H9 (cell line): ENCODE results near the gene KRTAP5-11. TPM values are rescaled to one million over a fixed set of nuclear protein-coding genes. Genes with fewer than 3 reads are reported as not detected.
"Not testable (repeated sequence)": the region's sequence is repeated elsewhere in the genome, so short reads cannot be mapped to it uniquely, and the experiment has no call there.

Source experiments
- DNase-seq: peaks from one replicate; pipeline ENCODE4 v3.0.0-alpha.2; 2017
- H2AFZ ChIP-seq: one replicate; pipeline ENCODE4 v1.6.1; 2013; ENCODE audit warnings: mild to moderate bottlenecking, low read length, control low read depth, moderate library complexity
- H2AK5ac ChIP-seq: 2 replicates; pipeline ENCODE4 v1.6.1; 2013; ENCODE audit warnings: low read length, control low read depth, mixed read lengths; ENCODE audit not compliant: insufficient read length
- H2BK120ac ChIP-seq: one replicate; pipeline ENCODE4 v1.6.1; 2013; ENCODE audit warnings: low read depth, mild to moderate bottlenecking, low read length, control low read depth, inconsistent platforms; ENCODE audit not compliant: poor library complexity, severe bottlenecking
- H2BK12ac ChIP-seq: 2 replicates; pipeline ENCODE4 v1.6.1; 2013; ENCODE audit warnings: low read length, control low read depth, mixed read lengths, low read depth; ENCODE audit not compliant: insufficient read length
- H2BK15ac ChIP-seq: 2 replicates; pipeline ENCODE4 v1.6.1; 2013; ENCODE audit warnings: low read depth, low read length, control low read depth
- H2BK20ac ChIP-seq: one replicate; pipeline ENCODE4 v1.6.1; 2013; ENCODE audit warnings: low read depth, mild to moderate bottlenecking, low read length, control low read depth, inconsistent platforms; ENCODE audit not compliant: poor library complexity, severe bottlenecking
- H2BK5ac ChIP-seq: 2 replicates; pipeline ENCODE4 v1.6.1; 2013; ENCODE audit warnings: low read length, control low read depth, mixed read lengths; ENCODE audit not compliant: insufficient read length
- H3K14ac ChIP-seq: 2 replicates; pipeline ENCODE4 v1.6.1; 2013; ENCODE audit warnings: low read length, control low read depth; ENCODE audit not compliant: insufficient read depth
- H3K18ac ChIP-seq: 2 replicates; pipeline ENCODE4 v1.6.1; 2013; ENCODE audit warnings: low read depth, mild to moderate bottlenecking, mixed read lengths, low read length, control low read depth; ENCODE audit not compliant: insufficient read length
- H3K23ac ChIP-seq: 2 replicates; pipeline ENCODE4 v1.6.1; 2013; ENCODE audit warnings: low read length, control low read depth, mixed read lengths, low read depth; ENCODE audit not compliant: insufficient read length
- H3K23me2 ChIP-seq: 2 replicates; pipeline ENCODE4 v1.6.1; 2013; ENCODE audit warnings: low read depth, mild to moderate bottlenecking, mixed read lengths, low read length, control low read depth; ENCODE audit not compliant: insufficient read length, poor library complexity, severe bottlenecking
- H3K27ac ChIP-seq: 2 replicates; pipeline ENCODE4 v1.5.1; 2013; ENCODE audit warnings: low read length, control low read depth, mixed read lengths, low read depth; ENCODE audit not compliant: insufficient read length
- H3K27me3 ChIP-seq: 2 replicates; pipeline ENCODE4 v1.6.1; 2013; ENCODE audit warnings: low read length, control low read depth, inconsistent platforms; ENCODE audit not compliant: insufficient read depth
- H3K4ac ChIP-seq: 2 replicates; pipeline ENCODE4 v1.6.1; 2013; ENCODE audit warnings: low read depth, mild to moderate bottlenecking, control low read depth, inconsistent platforms, low read length, moderate library complexity
- H3K4me1 ChIP-seq: 2 replicates; pipeline ENCODE4 v1.6.1; 2013; ENCODE audit warnings: low read length, control low read depth, inconsistent platforms; ENCODE audit not compliant: insufficient read depth
- H3K4me2 ChIP-seq: 2 replicates; pipeline ENCODE4 v1.6.1; 2013; ENCODE audit warnings: low read length, control low read depth, mixed read lengths; ENCODE audit not compliant: insufficient read length, insufficient read depth
- H3K56ac ChIP-seq: 2 replicates; pipeline ENCODE4 v1.6.1; 2013; ENCODE audit warnings: low read depth, mild to moderate bottlenecking, mixed read lengths, low read length, control low read depth; ENCODE audit not compliant: insufficient read length
- H3K79me1 ChIP-seq: 2 replicates; pipeline ENCODE4 v1.6.1; 2013; ENCODE audit warnings: low read depth, mild to moderate bottlenecking, moderate library complexity, low read length, control low read depth, inconsistent platforms; ENCODE audit not compliant: insufficient read depth, poor library complexity, severe bottlenecking
- H3K79me2 ChIP-seq: 2 replicates; pipeline ENCODE4 v1.6.1; 2013; ENCODE audit warnings: low read length, control low read depth, inconsistent platforms; ENCODE audit not compliant: insufficient read depth
- H3K9ac ChIP-seq: 2 replicates; pipeline ENCODE4 v1.6.1; 2013; ENCODE audit warnings: low read length, control low read depth, mixed read lengths; ENCODE audit not compliant: insufficient read length; ENCODE audit errors: extremely low read depth
- H3K9me3 ChIP-seq: one replicate; pipeline ENCODE4 v1.6.1; 2013; ENCODE audit warnings: low read depth, low read length, inconsistent platforms; ENCODE audit not compliant: control insufficient read depth
- H3T11ph ChIP-seq: one replicate; pipeline ENCODE4 v1.6.1; 2013; ENCODE audit warnings: mild to moderate bottlenecking, low read length, control low read depth, inconsistent platforms
- H4K20me1 ChIP-seq: one replicate; pipeline ENCODE4 v1.6.1; 2013; ENCODE audit not compliant: control insufficient read depth, insufficient read length, insufficient read depth
- H4K5ac ChIP-seq: 2 replicates; pipeline ENCODE4 v1.6.1; 2013; ENCODE audit warnings: low read depth, mild to moderate bottlenecking, mixed read lengths, low read length, control low read depth; ENCODE audit not compliant: insufficient read length
- H4K8ac ChIP-seq: replicated peaks from 2 replicates; pipeline ENCODE4 v1.6.1; 2013; ENCODE audit warnings: low read length, control low read depth, mixed read lengths, low read depth; ENCODE audit not compliant: insufficient read length
- H4K91ac ChIP-seq: 2 replicates; pipeline ENCODE4 v1.6.1; 2013; ENCODE audit warnings: low read depth, mild to moderate bottlenecking, moderate library complexity, mixed read lengths, low read length, control low read depth; ENCODE audit not compliant: insufficient read length
- H3K27ac Mint-ChIP-seq, 3 experiments: 2 replicates in 2 of 3; 3 replicates in 1 of 3; pipeline ENCODE4 v1.8.0; 2020 to 2021; ENCODE audit warnings: mixed read lengths in 3 of 3, mild to moderate bottlenecking in 1 of 3, moderate library complexity in 1 of 3
- H3K27me3 Mint-ChIP-seq: 2 replicates; pipeline ENCODE4 v1.8.0; 2021; ENCODE audit warnings: low read depth, mild to moderate bottlenecking, moderate library complexity, mixed read lengths
- H3K36me3 Mint-ChIP-seq, 3 experiments: 2 replicates in 2 of 3; 3 replicates in 1 of 3; pipeline ENCODE4 v1.8.0; 2020 to 2021; ENCODE audit warnings: low read depth in 3 of 3, mixed read lengths in 3 of 3; ENCODE audit not compliant: insufficient read depth in 1 of 3
- H3K4me1 Mint-ChIP-seq, 2 experiments: 2 replicates each; pipeline ENCODE4 v1.8.0; 2020; ENCODE audit warnings: mixed read lengths in 2 of 2
- H3K4me3 Mint-ChIP-seq, 2 experiments: 2 replicates in 1 of 2; 3 replicates in 1 of 2; pipeline ENCODE4 v1.8.0; 2020 to 2021; ENCODE audit warnings: mild to moderate bottlenecking in 2 of 2, mixed read lengths in 2 of 2, moderate library complexity in 1 of 2
- H3K9me3 Mint-ChIP-seq, 2 experiments: 2 replicates in 1 of 2; 3 replicates in 1 of 2; pipeline ENCODE4 v1.8.0; 2020; ENCODE audit warnings: mild to moderate bottlenecking in 2 of 2, mixed read lengths in 2 of 2, moderate library complexity in 1 of 2
- WGBS: extraction: QIAGEN DNeasy Blood & Tissue Kit; methylation state at CpG from one replicate; pipeline ENCODE4 v1.1.7; 2013; ENCODE audit warnings: missing lambda C conversion rate, low lambda C conversion rate, mixed read lengths; ENCODE audit not compliant: insufficient read length; ENCODE audit errors: extremely low coverage; 5-methylcytosine and 5-hydroxymethylcytosine counted together
- total RNA-seq: library from RNA; stranded (reverse); gene quantifications from 2 replicates; pipeline ENCODE4 v1.2.1, GENCODE V29; 2021
- TF ChIP-seq, protein P1 (sequence below): fragments of 200-600 bp; sonication (generic); conservative IDR thresholded peaks from 3 replicates; pipeline ENCODE4 v1.8.0; 2021; ENCODE audit warnings: antibody characterized with exemption, mild to moderate bottlenecking

The KRTAP5-11 gene
- total RNA-seq, 1 experiment from 2014 or later, result not detected

DNA sequence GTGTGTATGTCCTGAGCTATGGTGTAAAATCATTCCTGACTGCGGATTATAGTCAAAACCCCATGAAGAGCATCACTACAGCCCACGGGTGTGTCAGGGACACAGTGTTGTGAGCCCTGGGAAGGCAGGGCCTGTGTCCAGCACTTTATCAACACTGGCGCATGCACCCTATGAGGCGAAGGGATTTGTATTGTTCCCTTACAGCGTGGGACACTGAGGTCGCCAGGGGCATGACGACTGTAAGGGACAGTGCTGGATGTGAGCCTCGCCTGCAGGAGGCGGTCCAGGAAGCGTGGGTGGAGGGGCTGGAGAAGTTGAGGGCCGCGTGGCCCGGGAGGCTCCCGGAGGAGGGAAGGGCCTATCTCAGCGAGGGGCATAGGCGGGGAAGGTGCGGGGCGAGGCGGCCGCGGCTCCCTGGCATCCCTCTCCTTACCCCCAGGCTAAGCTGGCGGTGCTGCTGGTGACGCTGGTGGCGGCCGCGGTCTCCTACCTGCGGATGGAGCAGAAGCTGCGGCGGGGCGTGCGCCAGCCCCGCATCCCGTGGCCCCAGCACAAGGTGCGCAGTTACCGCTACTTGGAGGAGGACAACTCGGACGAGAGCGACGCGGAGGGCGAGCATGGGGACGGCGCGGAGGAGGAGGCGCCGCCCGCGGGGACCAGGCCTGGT, 24.3 kb upstream of the KRTAP5-11 start:
- not testable (repeated sequence) for H4K20me1 ChIP-seq, H3K56ac ChIP-seq, H2AK5ac ChIP-seq, H3K14ac ChIP-seq, H3K4ac ChIP-seq, H3K4me1 Mint-ChIP-seq, H3K18ac ChIP-seq, H4K91ac ChIP-seq, H3K23ac ChIP-seq, H4K8ac ChIP-seq, H3K27me3 ChIP-seq, H3K36me3 Mint-ChIP-seq, H3K79me2 ChIP-seq, H2BK5ac ChIP-seq, H4K5ac ChIP-seq, H2BK120ac ChIP-seq, H2BK20ac ChIP-seq, H3K27ac ChIP-seq, H3K9me3 ChIP-seq, H3K79me1 ChIP-seq, H3K9me3 Mint-ChIP-seq, H3T11ph ChIP-seq, H2BK15ac ChIP-seq, H2BK12ac ChIP-seq, H3K9ac ChIP-seq, H3K4me1 ChIP-seq, H3K27ac Mint-ChIP-seq, H2AFZ ChIP-seq, H3K23me2 ChIP-seq
- no CpG with 5 or more reads among the region's 48 CpGs for WGBS
- H3K4me2 ChIP-seq, result peak overlapping the region; percentile 7
- Mint-ChIP-seq H3K27me3 (peaks cover 66% of the 10 kb centered on the region), H3K4me3 (peak overlapping the region; percentile 58 to 82)
- DNase-seq, result peak; percentile 50
- TF ChIP-seq, protein P1, sequence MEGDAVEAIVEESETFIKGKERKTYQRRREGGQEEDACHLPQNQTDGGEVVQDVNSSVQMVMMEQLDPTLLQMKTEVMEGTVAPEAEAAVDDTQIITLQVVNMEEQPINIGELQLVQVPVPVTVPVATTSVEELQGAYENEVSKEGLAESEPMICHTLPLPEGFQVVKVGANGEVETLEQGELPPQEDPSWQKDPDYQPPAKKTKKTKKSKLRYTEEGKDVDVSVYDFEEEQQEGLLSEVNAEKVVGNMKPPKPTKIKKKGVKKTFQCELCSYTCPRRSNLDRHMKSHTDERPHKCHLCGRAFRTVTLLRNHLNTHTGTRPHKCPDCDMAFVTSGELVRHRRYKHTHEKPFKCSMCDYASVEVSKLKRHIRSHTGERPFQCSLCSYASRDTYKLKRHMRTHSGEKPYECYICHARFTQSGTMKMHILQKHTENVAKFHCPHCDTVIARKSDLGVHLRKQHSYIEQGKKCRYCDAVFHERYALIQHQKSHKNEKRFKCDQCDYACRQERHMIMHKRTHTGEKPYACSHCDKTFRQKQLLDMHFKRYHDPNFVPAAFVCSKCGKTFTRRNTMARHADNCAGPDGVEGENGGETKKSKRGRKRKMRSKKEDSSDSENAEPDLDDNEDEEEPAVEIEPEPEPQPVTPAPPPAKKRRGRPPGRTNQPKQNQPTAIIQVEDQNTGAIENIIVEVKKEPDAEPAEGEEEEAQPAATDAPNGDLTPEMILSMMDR, result peak; percentile 28; the same call in 2 of the 3 replicates
